Measurements from ENCODE around the gene METAP2. TPM values are rescaled to one million over a fixed set of nuclear protein-coding genes. Genes with fewer than 3 reads are reported as not detected.
"Not testable (repeated sequence)": the region's sequence is repeated elsewhere in the genome, so short reads cannot be mapped to it uniquely, and the experiment has no call there.

The METAP2 gene
- total and polyA plus RNA-seq, 2 experiments from 2014 or later = 111 to 159 TPM

DNA sequence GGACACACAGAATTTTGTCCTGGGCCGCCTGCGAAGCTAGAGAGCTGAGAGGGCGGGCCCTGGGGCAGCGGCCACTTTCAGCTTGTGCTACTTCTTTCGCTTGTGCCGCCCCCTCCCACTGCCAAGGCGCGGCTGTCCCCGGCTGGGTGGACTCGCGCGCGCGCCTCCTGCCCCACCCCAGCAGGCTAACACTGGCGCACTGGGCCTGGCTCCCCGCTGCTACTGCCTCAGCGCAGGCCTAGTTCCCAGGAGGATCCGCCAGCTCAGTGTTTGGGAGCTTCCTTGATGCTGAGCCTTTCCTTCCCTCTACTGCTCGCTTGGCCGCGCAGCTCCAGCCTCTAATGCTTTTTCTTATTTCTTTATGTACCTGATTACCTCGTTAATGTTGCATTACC, 27.4 kb upstream of the METAP2 start:
- Histone ChIP-seq H3K9me2 (ENCODE audit: insufficient read depth) (no peaks in the 10 kb centered on the region; the same call in 1 of the 2 replicates), H3K4me1 (ENCODE audit: insufficient read depth) (peaks cover 10% of the 10 kb centered on the region), H3K36me3 (ENCODE audit: insufficient read depth) (no peaks in the 10 kb centered on the region), H2AFZ (peak overlapping the region; percentile 93), H3K27me3 (ENCODE audit: insufficient read depth) (peaks cover 7% of the 10 kb centered on the region; the same call in 1 of the 2 replicates), H3K4me3 (peak overlapping the region; percentile 48), H4K20me1 (replicated peaks; ENCODE audit: insufficient read depth) (no peaks in the 10 kb centered on the region), H3K4me2 (peak overlapping the region; percentile 76), H3K79me2 (replicated peaks; ENCODE audit: insufficient read depth) (no peaks in the 10 kb centered on the region), H3F3A (replicated peaks; ENCODE audit: low read depth) (no peaks in the 10 kb centered on the region), H3K27ac (ENCODE audit: low read depth) (no peak overlapping the region)
- DNase-seq (ENCODE audit: low spot score) = peak; percentile 80
- H3K9me3 Mint-ChIP-seq = no peaks in the 10 kb centered on the region
- peaks cover 8% of the 10 kb centered on the region for H3K27me3 Mint-ChIP-seq (ENCODE audit: insufficient read depth, low read depth, poor library complexity)
- TF ChIP-seq CREB1 (CRISPR knock-in tag; IDR thresholded peaks at IDR 0.05; ENCODE audit: low read depth) (no peak), NANOG (IDR thresholded peaks at IDR 0.05; ENCODE audit: borderline replicate concordance) (no peak), POLR2AphosphoS5 (IDR thresholded peaks at IDR 0.05; ENCODE audit: low read depth) (no peak)
- TF ChIP-seq, protein P1, sequence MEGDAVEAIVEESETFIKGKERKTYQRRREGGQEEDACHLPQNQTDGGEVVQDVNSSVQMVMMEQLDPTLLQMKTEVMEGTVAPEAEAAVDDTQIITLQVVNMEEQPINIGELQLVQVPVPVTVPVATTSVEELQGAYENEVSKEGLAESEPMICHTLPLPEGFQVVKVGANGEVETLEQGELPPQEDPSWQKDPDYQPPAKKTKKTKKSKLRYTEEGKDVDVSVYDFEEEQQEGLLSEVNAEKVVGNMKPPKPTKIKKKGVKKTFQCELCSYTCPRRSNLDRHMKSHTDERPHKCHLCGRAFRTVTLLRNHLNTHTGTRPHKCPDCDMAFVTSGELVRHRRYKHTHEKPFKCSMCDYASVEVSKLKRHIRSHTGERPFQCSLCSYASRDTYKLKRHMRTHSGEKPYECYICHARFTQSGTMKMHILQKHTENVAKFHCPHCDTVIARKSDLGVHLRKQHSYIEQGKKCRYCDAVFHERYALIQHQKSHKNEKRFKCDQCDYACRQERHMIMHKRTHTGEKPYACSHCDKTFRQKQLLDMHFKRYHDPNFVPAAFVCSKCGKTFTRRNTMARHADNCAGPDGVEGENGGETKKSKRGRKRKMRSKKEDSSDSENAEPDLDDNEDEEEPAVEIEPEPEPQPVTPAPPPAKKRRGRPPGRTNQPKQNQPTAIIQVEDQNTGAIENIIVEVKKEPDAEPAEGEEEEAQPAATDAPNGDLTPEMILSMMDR (conservative IDR thresholded peaks at IDR 0.05; ENCODE audit: low read depth in 2 of 2) = no peak
- peak; percentile 96 for ATAC-seq
- H3K4me1 Mint-ChIP-seq = peaks cover 20% of the 10 kb centered on the region
- H3K27ac Mint-ChIP-seq = no peak overlapping the region
- peak overlapping the region; percentile 73 for H3K4me3 Mint-ChIP-seq
- H3K36me3 Mint-ChIP-seq (ENCODE audit: low read depth) = no peaks in the 10 kb centered on the region

DNA sequence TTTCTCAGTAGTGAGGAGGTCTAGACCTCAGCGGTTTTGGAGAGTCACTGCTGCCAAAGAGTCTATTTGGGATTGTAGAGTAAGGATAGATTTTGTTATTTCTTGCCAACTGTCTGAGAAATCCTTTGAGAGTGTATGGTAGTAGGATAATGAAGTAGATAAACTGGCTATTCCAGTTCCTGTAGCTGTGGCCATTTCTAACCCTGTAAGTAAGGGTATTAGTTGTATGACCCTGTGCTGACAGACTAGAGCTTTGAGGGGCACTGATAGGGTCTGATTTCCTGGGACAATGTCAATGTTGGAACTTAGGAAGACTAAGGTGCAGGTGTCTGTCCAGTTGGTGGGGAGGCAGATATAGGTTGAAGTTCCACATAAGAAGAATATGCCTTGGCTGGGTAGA, 24.3 kb upstream of the METAP2 start:
- not testable (repeated sequence) for H3K4me1 Mint-ChIP-seq; H3K4me3 ChIP-seq; H4K20me1 ChIP-seq (replicated peaks; ENCODE audit: insufficient read depth); H3F3A ChIP-seq (replicated peaks; ENCODE audit: low read depth); H3K27me3 ChIP-seq (ENCODE audit: insufficient read depth); H3K4me2 ChIP-seq; H3K27ac ChIP-seq (ENCODE audit: low read depth); H3K79me2 ChIP-seq (replicated peaks; ENCODE audit: insufficient read depth); H3K4me3 Mint-ChIP-seq; H3K36me3 ChIP-seq (ENCODE audit: insufficient read depth); H2AFZ ChIP-seq; H3K9me3 Mint-ChIP-seq; H3K27ac Mint-ChIP-seq; DNase-seq (ENCODE audit: low spot score); ATAC-seq; H3K36me3 Mint-ChIP-seq (ENCODE audit: low read depth); H3K9me2 ChIP-seq (ENCODE audit: insufficient read depth)
- H3K27me3 Mint-ChIP-seq (ENCODE audit: insufficient read depth, low read depth, poor library complexity) = peaks cover 11% of the 10 kb centered on the region
- peaks cover 10% of the 10 kb centered on the region; the same call in 1 of the 2 replicates for H3K4me1 ChIP-seq (ENCODE audit: insufficient read depth)

DNA sequence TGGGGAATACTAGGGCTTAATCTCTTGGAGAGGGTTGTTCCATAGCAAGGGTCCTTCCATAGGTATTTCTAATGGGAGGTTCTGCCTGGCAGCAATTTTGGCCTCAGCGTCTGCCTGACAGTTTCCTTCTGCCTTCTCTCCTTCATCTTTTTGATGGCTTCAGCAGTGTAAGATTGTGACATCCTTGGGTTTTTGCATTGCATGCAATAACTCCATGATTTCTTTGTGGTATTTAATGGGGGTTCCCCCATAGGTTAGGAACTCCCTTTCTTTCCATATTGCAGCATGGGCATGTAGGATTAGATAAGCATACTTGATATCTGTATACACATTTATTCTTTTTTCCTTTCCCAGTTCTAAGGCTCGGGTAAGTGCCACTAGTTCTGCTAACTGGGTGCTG, 21.5 kb upstream of the METAP2 start:
- not testable (repeated sequence) for H3K4me1 ChIP-seq (ENCODE audit: insufficient read depth); H3K79me2 ChIP-seq (replicated peaks; ENCODE audit: insufficient read depth); H4K20me1 ChIP-seq (replicated peaks; ENCODE audit: insufficient read depth); DNase-seq (ENCODE audit: low spot score); H3K4me1 Mint-ChIP-seq; H3K9me2 ChIP-seq (ENCODE audit: insufficient read depth); H3K4me3 Mint-ChIP-seq; H3K4me3 ChIP-seq; H2AFZ ChIP-seq; H3K27me3 Mint-ChIP-seq (ENCODE audit: insufficient read depth, low read depth, poor library complexity); H3F3A ChIP-seq (replicated peaks; ENCODE audit: low read depth); H3K36me3 Mint-ChIP-seq (ENCODE audit: low read depth); ATAC-seq; H3K27ac ChIP-seq (ENCODE audit: low read depth); H3K27me3 ChIP-seq (ENCODE audit: insufficient read depth); H3K4me2 ChIP-seq; H3K36me3 ChIP-seq (ENCODE audit: insufficient read depth); H3K27ac Mint-ChIP-seq
- peaks cover 17% of the 10 kb centered on the region for H3K9me3 Mint-ChIP-seq

DNA sequence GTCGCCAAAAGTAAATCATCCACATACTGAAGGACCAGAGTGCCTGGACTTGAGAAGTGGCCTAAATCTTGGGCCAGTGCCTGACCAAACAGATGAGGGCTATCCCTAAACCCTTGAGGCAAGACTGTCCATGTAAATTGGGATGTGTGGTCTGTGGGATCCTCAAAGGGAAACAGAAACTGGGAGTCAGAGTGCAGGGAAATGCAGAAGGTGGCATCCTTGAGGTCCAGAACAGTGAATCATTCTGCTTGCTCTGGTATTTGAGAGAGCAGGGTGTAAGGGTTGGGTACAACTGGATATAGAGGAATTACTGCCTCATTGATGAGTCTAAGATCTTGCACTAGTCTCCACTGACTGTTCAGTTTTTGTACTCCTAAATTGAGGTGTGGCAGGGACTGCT, 20.1 kb upstream of the METAP2 start:
- not testable (repeated sequence) for H3K27me3 ChIP-seq (ENCODE audit: insufficient read depth); H3K27ac Mint-ChIP-seq; H3K27me3 Mint-ChIP-seq (ENCODE audit: insufficient read depth, low read depth, poor library complexity); H2AFZ ChIP-seq; H3K4me3 ChIP-seq; H3K27ac ChIP-seq (ENCODE audit: low read depth); H3F3A ChIP-seq (replicated peaks; ENCODE audit: low read depth); H3K79me2 ChIP-seq (replicated peaks; ENCODE audit: insufficient read depth); H3K4me1 ChIP-seq (ENCODE audit: insufficient read depth); H3K4me2 ChIP-seq; H4K20me1 ChIP-seq (replicated peaks; ENCODE audit: insufficient read depth); H3K9me2 ChIP-seq (ENCODE audit: insufficient read depth); ATAC-seq; DNase-seq (ENCODE audit: low spot score); H3K4me3 Mint-ChIP-seq; H3K4me1 Mint-ChIP-seq; H3K36me3 ChIP-seq (ENCODE audit: insufficient read depth)
- H3K36me3 Mint-ChIP-seq (ENCODE audit: low read depth) = peaks cover 17% of the 10 kb centered on the region
- H3K9me3 Mint-ChIP-seq = peaks cover 31% of the 10 kb centered on the region

DNA sequence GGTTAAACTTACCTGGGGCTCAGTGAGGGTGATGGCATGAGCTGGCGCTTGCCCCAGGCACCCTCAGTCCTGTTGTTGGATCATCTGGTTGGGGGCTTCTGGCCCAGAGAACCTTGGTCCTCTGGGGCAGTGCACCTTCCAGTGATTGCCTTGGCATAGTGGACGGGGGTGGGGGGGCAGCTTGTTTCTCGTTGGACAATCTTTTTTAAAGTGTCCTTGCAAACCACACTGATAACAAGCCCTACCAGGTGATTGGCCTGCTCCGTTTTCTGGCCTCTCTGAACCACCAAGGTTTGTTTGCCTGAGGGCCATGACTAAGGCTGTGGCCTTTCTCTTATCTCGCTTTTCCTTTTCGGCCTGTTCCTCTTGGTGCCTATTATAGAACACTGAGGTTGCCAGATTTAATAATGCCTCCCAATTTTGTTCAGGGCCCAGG, 19.2 kb upstream of the METAP2 start:
- H3K79me2 ChIP-seq (replicated peaks; ENCODE audit: insufficient read depth); H3K4me1 ChIP-seq (ENCODE audit: insufficient read depth); H3K27me3 Mint-ChIP-seq (ENCODE audit: insufficient read depth, low read depth, poor library complexity); H3K27ac ChIP-seq (ENCODE audit: low read depth); H3F3A ChIP-seq (replicated peaks; ENCODE audit: low read depth); H4K20me1 ChIP-seq (replicated peaks; ENCODE audit: insufficient read depth); H3K4me3 ChIP-seq; H2AFZ ChIP-seq; H3K36me3 ChIP-seq (ENCODE audit: insufficient read depth); H3K4me3 Mint-ChIP-seq; H3K9me2 ChIP-seq (ENCODE audit: insufficient read depth); H3K4me1 Mint-ChIP-seq; DNase-seq (ENCODE audit: low spot score); H3K27me3 ChIP-seq (ENCODE audit: insufficient read depth); H3K27ac Mint-ChIP-seq; ATAC-seq; H3K4me2 ChIP-seq: not testable (repeated sequence)
- H3K9me3 Mint-ChIP-seq = peaks cover 35% of the 10 kb centered on the region
- H3K36me3 Mint-ChIP-seq (ENCODE audit: low read depth) = peaks cover 19% of the 10 kb centered on the region

DNA sequence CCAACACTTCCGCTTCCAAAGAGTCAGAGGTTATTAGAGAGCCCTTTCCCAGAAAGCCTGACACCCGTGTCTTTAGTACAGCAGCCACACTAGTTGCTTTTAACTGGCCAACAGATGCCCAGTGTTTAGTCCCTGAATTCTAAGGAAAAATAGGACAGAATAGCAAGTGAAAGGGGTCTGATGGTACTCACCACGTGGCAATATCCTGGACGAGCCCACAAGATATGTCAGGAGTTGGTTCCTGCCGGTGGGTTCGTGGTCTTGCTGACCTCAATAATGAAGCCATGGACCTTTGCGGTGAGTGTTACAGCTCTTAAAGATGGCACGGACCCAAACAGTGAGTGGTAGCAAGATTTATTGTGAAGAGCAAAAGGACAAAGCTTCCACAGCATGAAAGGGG, 16.3 kb upstream of the METAP2 start:
- not testable (repeated sequence) for H3K4me1 ChIP-seq (ENCODE audit: insufficient read depth); H3K27me3 Mint-ChIP-seq (ENCODE audit: insufficient read depth, low read depth, poor library complexity); H3K9me2 ChIP-seq (ENCODE audit: insufficient read depth); H3K4me1 Mint-ChIP-seq; H3K27ac Mint-ChIP-seq; H3K27me3 ChIP-seq (ENCODE audit: insufficient read depth); H2AFZ ChIP-seq; H3K4me3 Mint-ChIP-seq; H3K36me3 ChIP-seq (ENCODE audit: insufficient read depth); H3F3A ChIP-seq (replicated peaks; ENCODE audit: low read depth); H3K4me3 ChIP-seq; ATAC-seq; H3K27ac ChIP-seq (ENCODE audit: low read depth); H4K20me1 ChIP-seq (replicated peaks; ENCODE audit: insufficient read depth); H3K4me2 ChIP-seq; H3K79me2 ChIP-seq (replicated peaks; ENCODE audit: insufficient read depth)
- Mint-ChIP-seq H3K36me3 (ENCODE audit: low read depth) (peaks cover 19% of the 10 kb centered on the region), H3K9me3 (peaks cover 35% of the 10 kb centered on the region)
- DNase-seq (ENCODE audit: low spot score) = peak; percentile 64

Data from GM23338 (cell line).